ENCODE measurements around the gene GNL2.

GRCh38 chr1:37519613-37520012, 76.1 kb downstream of the GNL2 start:
- TF ChIP-seq CTCF (IDR thresholded peaks at IDR 0.05; ENCODE audit: low read depth, low read length) (no peak), POLR2A (IDR thresholded peaks at IDR 0.05; ENCODE audit: extremely low read depth, insufficient read length) (no peak), MAX (IDR thresholded peaks at IDR 0.05; ENCODE audit: low read depth, low read length) (no peak)
